H1 (cell line): Measurements from ENCODE around the gene ATP9B. TPM values are rescaled to one million over a fixed set of nuclear protein-coding genes. Genes with fewer than 3 reads are reported as not detected.

Experiments
- PHF8 ChIP-seq: fragments of 200-600 bp; sonication (generic); conservative IDR thresholded peaks from 2 replicates; pipeline ENCODE4 v1.7.1; 2012; ENCODE audit warnings: low read depth, mild to moderate bottlenecking, inconsistent platforms, low read length, moderate library complexity
- polyA plus RNA-seq, 7 experiments: library from polyadenylated mRNA; depleted of rRNA in 3 of 7; stranded (reverse) in 5 of 7; unstranded in 2 of 7; fragments of >200 nt in 5 of 7; fragments of 200-250 nt in 2 of 7; gene quantifications; 1 replicate in 5 of 7; 2 replicates in 1 of 7; 4 replicates in 1 of 7; pipeline versions ENCODE4 v1.2.1 to v1.2.3, GENCODE V29; 2011 to 2013; ENCODE audit warnings: missing spikeins in 2 of 7, mixed read lengths in 2 of 7
- total RNA-seq: library from RNA; stranded (reverse); fragmentation: NEBNext Ultra II Directional; extraction: Animal tissue kit (Norgen Biotek cat#: 25700); gene quantifications from 2 replicates; pipeline ENCODE4 v1.2.1, GENCODE V29; 2021

Gene ATP9B
- total and polyA plus RNA-seq, 2 of the 8 experiments (the other 6 are each of a cell fraction or from before 2014, with no cell fraction given), result 15.1 to 21.7 TPM

GRCh38 chr18:79147014-79147413 lies 77.8 kb downstream of the ATP9B start (continued):
- TF ChIP-seq PHF8, result no peak
